ENCODE measurements around the gene ATP7A. TPM values are rescaled to one million over a fixed set of nuclear protein-coding genes. Genes with fewer than 3 reads are reported as not detected.

Gene ATP7A
- total RNA-seq, 1 experiment from 2014 or later = 13.5 TPM

GRCh38 chrX:78042601-78043000 is 132.1 kb downstream of the ATP7A start:
- ChIA-PET CTCF (no interaction called here), POLR2A (no interaction called here)
- in situ Hi-C loops (cut with HindIII; ENCODE audit: low pct_unique_long_range_greater_than_20kb, low sequenced_read_pairs) = no loop called here

GRCh38 chrX:78046362-78046761 is 135.9 kb downstream of the ATP7A start:
- Histone ChIP-seq H3K27me3 (ENCODE audit: control insufficient read depth, insufficient read depth, low read length) (no peaks in the 10 kb centered on the region), H3K4me3 (ENCODE audit: low read depth in 2 of 2, low read length in 2 of 2) (no peak overlapping the region), H3K27ac (ENCODE audit: low read length) (no peak overlapping the region), H3K9me3 (ENCODE audit: control insufficient read depth, insufficient read depth, low read depth, low read length) (no peaks in the 10 kb centered on the region), H3K36me3 (ENCODE audit: control insufficient read depth, insufficient read depth, low read length) (no peaks in the 10 kb centered on the region), H3K4me1 (ENCODE audit: control insufficient read depth, insufficient read depth, low read length) (no peaks in the 10 kb centered on the region)
- DNase-seq (ENCODE audit: low read depth, low spot score) (no peak), ATAC-seq (no peak)
- BruUV-seq (replicated peaks) = no TSS peak
- in situ Hi-C loops (cut with HindIII; ENCODE audit: low pct_unique_long_range_greater_than_20kb, low sequenced_read_pairs) = no loop called here
- intact Hi-C loops (cut with micrococcal nuclease; ENCODE audit: unreplicated experiment) = no loop called here
- TF ChIP-seq POLR2AphosphoS5 (IDR thresholded peaks at IDR 0.05; ENCODE audit: low read depth, low read length) = no peak
- TF ChIP-seq TCF7L2 (IDR thresholded peaks at IDR 0.05; ENCODE audit: low read depth, low read length) = no peak
- no peak for TF ChIP-seq REST (IDR thresholded peaks at IDR 0.05; ENCODE audit: insufficient read depth in 1 of 2, low read depth in 2 of 2, low read length in 1 of 2)
- TF ChIP-seq CTCF (IDR thresholded peaks at IDR 0.05) = no peak
- no peak for TF ChIP-seq SIN3A (IDR thresholded peaks at IDR 0.05; ENCODE audit: borderline replicate concordance, insufficient read depth, low read depth, low read length)
- ChIA-PET CTCF (no interaction called here), POLR2A (no interaction called here)

More at GRCh38 chrX:78042601-78043000, 132.1 kb downstream of the ATP7A start:
- no TSS peak for BruUV-seq (replicated peaks)
- no peaks in the 10 kb centered on the region for H3K27me3 ChIP-seq (ENCODE audit: control insufficient read depth, insufficient read depth, low read length)
- H3K27ac ChIP-seq (ENCODE audit: low read length) = no peak overlapping the region
- H3K9me3 ChIP-seq (ENCODE audit: control insufficient read depth, insufficient read depth, low read depth, low read length) = no peaks in the 10 kb centered on the region
- intact Hi-C loops (cut with micrococcal nuclease; ENCODE audit: unreplicated experiment) = no loop called here
- no peaks in the 10 kb centered on the region for H3K4me1 ChIP-seq (ENCODE audit: control insufficient read depth, insufficient read depth, low read length)
- no peak for TF ChIP-seq REST (IDR thresholded peaks at IDR 0.05; ENCODE audit: insufficient read depth in 1 of 2, low read depth in 2 of 2, low read length in 1 of 2)
- no peak for TF ChIP-seq SIN3A (IDR thresholded peaks at IDR 0.05; ENCODE audit: borderline replicate concordance, insufficient read depth, low read depth, low read length)
- no peak for TF ChIP-seq TCF7L2 (IDR thresholded peaks at IDR 0.05; ENCODE audit: low read depth, low read length)
- TF ChIP-seq POLR2AphosphoS5 (IDR thresholded peaks at IDR 0.05; ENCODE audit: low read depth, low read length) = no peak
- no peak for TF ChIP-seq CTCF (IDR thresholded peaks at IDR 0.05)
- H3K36me3 ChIP-seq (ENCODE audit: control insufficient read depth, insufficient read depth, low read length) = no peaks in the 10 kb centered on the region
- DNase-seq (ENCODE audit: low read depth, low spot score) (no peak), ATAC-seq (no peak)
- no peak overlapping the region for H3K4me3 ChIP-seq (ENCODE audit: low read depth in 2 of 2, low read length in 2 of 2)
